Mesendoderm (in vitro differentiated cells): ENCODE measurements around the gene RBBP6.

Experiments used
- DNase-seq: peaks from one replicate; pipeline ENCODE4 v3.0.0; 2013
- H2AK5ac ChIP-seq: 2 replicates; pipeline ENCODE4 v1.6.1; 2013; ENCODE audit warnings: low read length, inconsistent platforms
- H2BK120ac ChIP-seq: 2 replicates; pipeline ENCODE4 v1.6.1; 2013; ENCODE audit warnings: low read depth, mild to moderate bottlenecking, low read length, moderate library complexity, mixed read lengths
- H2BK15ac ChIP-seq: replicated peaks from 2 replicates; pipeline ENCODE4 v1.6.1; 2013; ENCODE audit warnings: low read depth, mild to moderate bottlenecking, moderate library complexity
- H2BK5ac ChIP-seq: 2 replicates; pipeline ENCODE4 v1.6.1; 2013; ENCODE audit warnings: low read length, inconsistent platforms
- H3K18ac ChIP-seq: 2 replicates; pipeline ENCODE4 v1.6.1; 2013; ENCODE audit warnings: mild to moderate bottlenecking, low read length, mixed read lengths
- H3K23ac ChIP-seq: one replicate; pipeline ENCODE4 v1.6.1; 2013; ENCODE audit warnings: low read length
- H3K27ac ChIP-seq: 2 replicates; pipeline ENCODE4 v1.5.1; 2013; ENCODE audit warnings: low read depth, mild to moderate bottlenecking, inconsistent platforms, low read length, moderate library complexity
- H3K27me3 ChIP-seq: 2 replicates; pipeline ENCODE4 v1.6.1; 2013; ENCODE audit warnings: low read length, control low read depth, mild to moderate bottlenecking, inconsistent platforms; ENCODE audit not compliant: insufficient read depth, poor library complexity
- H3K36me3 ChIP-seq: 2 replicates; pipeline ENCODE4 v1.6.1; 2013; ENCODE audit warnings: low read length, inconsistent platforms; ENCODE audit not compliant: control insufficient read depth, insufficient read depth
- H3K4ac ChIP-seq: one replicate; pipeline ENCODE4 v1.6.1; 2013; ENCODE audit warnings: low read depth, mild to moderate bottlenecking, low read length, moderate library complexity
- H3K4me1 ChIP-seq: 2 replicates; pipeline ENCODE4 v1.6.1; 2013; ENCODE audit warnings: low read depth, low read length, inconsistent platforms; ENCODE audit not compliant: control insufficient read depth
- H3K4me2 ChIP-seq: 2 replicates; pipeline ENCODE4 v1.6.1; 2013; ENCODE audit warnings: low read length
- H3K4me3 ChIP-seq: 2 replicates; pipeline ENCODE4 v1.5.1; 2013; ENCODE audit warnings: mild to moderate bottlenecking, low read length
- H3K56ac ChIP-seq: one replicate; pipeline ENCODE4 v1.6.1; 2013; ENCODE audit warnings: low read length
- H3K79me1 ChIP-seq: 2 replicates; pipeline ENCODE4 v1.6.1; 2013; ENCODE audit warnings: low read length, inconsistent platforms
- H3K79me2 ChIP-seq: 2 replicates; pipeline ENCODE4 v1.6.1; 2013; ENCODE audit warnings: mild to moderate bottlenecking, low read length; ENCODE audit not compliant: control insufficient read depth, insufficient read depth
- H3K9ac ChIP-seq: 2 replicates; pipeline ENCODE4 v1.6.1; 2013; ENCODE audit warnings: low read length, inconsistent platforms
- H4K5ac ChIP-seq: one replicate; pipeline ENCODE4 v1.6.1; 2013; ENCODE audit warnings: low read length
- H4K8ac ChIP-seq: one replicate; pipeline ENCODE4 v1.6.1; 2013; ENCODE audit warnings: low read depth, mild to moderate bottlenecking, control low read depth, low read length, moderate library complexity
- WGBS: extraction: QIAGEN DNeasy Blood & Tissue Kit; methylation state at CpG from one replicate; pipeline ENCODE4 v1.1.7; 2013; ENCODE audit warnings: low lambda C conversion rate, missing lambda C conversion rate; ENCODE audit not compliant: insufficient coverage; ENCODE audit errors: extremely low coverage; 5-methylcytosine and 5-hydroxymethylcytosine counted together

Gene RBBP6

GRCh38 chr16:24509536-24509935, 29.8 kb upstream of the RBBP6 start:
- H3K4me3 ChIP-seq = no peak overlapping the region
- H4K8ac ChIP-seq = no peak overlapping the region

GRCh38 chr16:24511174-24511573, 28.2 kb upstream of the RBBP6 start:
- no peak overlapping the region for H2BK5ac ChIP-seq
- no peak overlapping the region for H3K4me2 ChIP-seq
- no peak overlapping the region for H2AK5ac ChIP-seq
- H3K4me1 ChIP-seq = no peaks in the 10 kb centered on the region
- H4K5ac ChIP-seq = no peak overlapping the region
- WGBS = no CpG with 5 or more reads among the region's 1 CpG
- no peaks in the 10 kb centered on the region for H3K36me3 ChIP-seq
- H2BK120ac ChIP-seq = no peak overlapping the region
- no peak overlapping the region for H2BK15ac ChIP-seq
- no peak overlapping the region for H4K8ac ChIP-seq
- DNase-seq = no peak
- H3K79me2 ChIP-seq = no peaks in the 10 kb centered on the region
- no peak overlapping the region for H3K27ac ChIP-seq
- no peaks in the 10 kb centered on the region for H3K79me1 ChIP-seq
- no peak overlapping the region for H3K9ac ChIP-seq
- no peak overlapping the region for H3K56ac ChIP-seq
- no peaks in the 10 kb centered on the region for H3K27me3 ChIP-seq
- H3K18ac ChIP-seq = no peak overlapping the region
- H3K4me3 ChIP-seq = no peak overlapping the region
- H3K4ac ChIP-seq = no peak overlapping the region
- no peak overlapping the region for H3K23ac ChIP-seq

More at GRCh38 chr16:24509536-24509935, 29.8 kb upstream of the RBBP6 start:
- no peak overlapping the region for H2BK5ac ChIP-seq
- no peak overlapping the region for H3K9ac ChIP-seq
- no peak overlapping the region for H2BK15ac ChIP-seq
- DNase-seq = no peak
- no CpG with 5 or more reads among the region's 2 CpGs for WGBS
- H3K4ac ChIP-seq = no peak overlapping the region
- no peak overlapping the region for H3K56ac ChIP-seq
- H2BK120ac ChIP-seq = no peak overlapping the region
- no peak overlapping the region for H3K27ac ChIP-seq
- H3K79me2 ChIP-seq = no peaks in the 10 kb centered on the region
- H3K27me3 ChIP-seq = no peaks in the 10 kb centered on the region
- no peak overlapping the region for H3K23ac ChIP-seq
- no peak overlapping the region for H3K4me2 ChIP-seq
- no peak overlapping the region for H4K5ac ChIP-seq
- H3K36me3 ChIP-seq = no peaks in the 10 kb centered on the region
- no peak overlapping the region for H3K18ac ChIP-seq
- no peaks in the 10 kb centered on the region for H3K4me1 ChIP-seq
- H3K79me1 ChIP-seq = no peaks in the 10 kb centered on the region
- H2AK5ac ChIP-seq = no peak overlapping the region

- H3K9ac ChIP-seq = no peak overlapping the region
- no peaks in the 10 kb centered on the region for H3K27me3 ChIP-seq
- H3K4me2 ChIP-seq = no peak overlapping the region
- H3K79me2 ChIP-seq = no peaks in the 10 kb centered on the region
- H3K36me3 ChIP-seq = no peaks in the 10 kb centered on the region
- H3K79me1 ChIP-seq = no peaks in the 10 kb centered on the region
- DNase-seq = no peak
- H2AK5ac ChIP-seq = no peak overlapping the region
- no peaks in the 10 kb centered on the region for H3K4me1 ChIP-seq
- no peak overlapping the region for H3K27ac ChIP-seq
- no peak overlapping the region for H3K56ac ChIP-seq
- H3K23ac ChIP-seq = no peak overlapping the region
- H3K18ac ChIP-seq = no peak overlapping the region
- no CpG with 5 or more reads among the region's 5 CpGs for WGBS
- H2BK120ac ChIP-seq = no peak overlapping the region
- H3K4ac ChIP-seq = no peak overlapping the region
- no peak overlapping the region for H2BK5ac ChIP-seq
- no peak overlapping the region for H3K4me3 ChIP-seq
- no peak overlapping the region for H4K5ac ChIP-seq
- no peak overlapping the region for H2BK15ac ChIP-seq
- H4K8ac ChIP-seq = no peak overlapping the region
Observed at GRCh38 chr16:24511792-24512191, 27.6 kb upstream of the RBBP6 start.

GRCh38 chr16:24514096-24514495, 25.3 kb upstream of the RBBP6 start:
- H3K4me2 ChIP-seq = no peak overlapping the region
- no peak overlapping the region for H3K9ac ChIP-seq
- H3K4ac ChIP-seq = no peak overlapping the region
- no peak overlapping the region for H3K23ac ChIP-seq
- H3K18ac ChIP-seq = no peak overlapping the region
- H2BK5ac ChIP-seq = no peak overlapping the region
- H3K27ac ChIP-seq = no peak overlapping the region
- H4K5ac ChIP-seq = no peak overlapping the region
- H2BK15ac ChIP-seq = no peak overlapping the region
- no peaks in the 10 kb centered on the region for H3K27me3 ChIP-seq
- H3K79me2 ChIP-seq = no peaks in the 10 kb centered on the region
- H4K8ac ChIP-seq = no peak overlapping the region
- no peak for DNase-seq
- no peak overlapping the region for H2BK120ac ChIP-seq
- no CpG with 5 or more reads among the region's 2 CpGs for WGBS
- no peaks in the 10 kb centered on the region for H3K36me3 ChIP-seq
- no peak overlapping the region for H3K56ac ChIP-seq
- no peak overlapping the region for H3K4me3 ChIP-seq
- no peaks in the 10 kb centered on the region for H3K4me1 ChIP-seq
- no peak overlapping the region for H2AK5ac ChIP-seq
- no peaks in the 10 kb centered on the region for H3K79me1 ChIP-seq

GRCh38 chr16:24515186-24515585, 24.2 kb upstream of the RBBP6 start:
- no peak overlapping the region for H2BK120ac ChIP-seq
- H3K27ac ChIP-seq = no peak overlapping the region
- no peak overlapping the region for H3K56ac ChIP-seq
- no peaks in the 10 kb centered on the region for H3K79me1 ChIP-seq
- no peak overlapping the region for H3K4me3 ChIP-seq
- no peak overlapping the region for H3K23ac ChIP-seq
- no peak overlapping the region for H2BK15ac ChIP-seq
- no peak overlapping the region for H3K18ac ChIP-seq
- no peak for DNase-seq
- no peak overlapping the region for H3K4me2 ChIP-seq
- no peak overlapping the region for H4K8ac ChIP-seq
- H4K5ac ChIP-seq = no peak overlapping the region
- H2AK5ac ChIP-seq = no peak overlapping the region
- H3K9ac ChIP-seq = no peak overlapping the region
- no CpG with 5 or more reads among the region's 5 CpGs for WGBS
- no peaks in the 10 kb centered on the region for H3K36me3 ChIP-seq
- H3K4ac ChIP-seq = no peak overlapping the region
- H3K27me3 ChIP-seq = no peaks in the 10 kb centered on the region
- H2BK5ac ChIP-seq = no peak overlapping the region
- H3K79me2 ChIP-seq = no peaks in the 10 kb centered on the region
- H3K4me1 ChIP-seq = no peaks in the 10 kb centered on the region

DNA sequence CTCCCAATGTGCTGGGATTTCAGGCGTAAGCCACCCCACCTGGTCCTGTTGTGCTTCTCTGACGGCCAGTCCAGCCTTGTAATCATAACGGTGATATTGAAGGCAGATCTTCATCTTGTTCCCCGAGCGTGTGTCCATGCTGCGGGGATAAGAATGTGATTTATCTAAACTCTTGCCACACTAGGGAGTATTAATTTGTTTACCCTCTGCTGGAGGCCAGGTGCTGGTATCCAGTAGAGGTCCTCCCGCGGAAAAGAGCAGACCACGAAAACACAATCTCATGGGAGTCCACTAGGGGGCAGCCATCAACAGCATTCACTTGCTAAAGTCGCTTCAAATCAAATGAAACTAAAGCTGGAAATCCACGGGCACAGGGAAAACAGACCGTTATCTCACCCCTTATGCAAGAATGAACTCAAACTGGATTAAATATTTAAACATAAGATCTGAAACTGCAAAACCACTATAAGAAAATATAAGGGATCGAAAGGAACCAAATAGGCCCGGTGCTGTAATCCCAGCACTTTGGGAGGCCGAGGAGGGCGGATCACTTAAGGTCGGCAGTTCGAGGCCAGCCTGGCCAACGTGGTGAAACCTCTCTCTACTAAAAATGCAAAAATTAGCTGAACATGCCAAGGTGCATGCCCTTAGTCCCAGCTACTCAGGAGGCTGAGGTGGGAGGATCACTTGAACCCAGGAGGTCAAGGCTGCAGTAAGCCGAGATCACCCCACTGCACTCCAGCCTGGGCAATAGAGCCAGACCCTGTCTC, 22.3 kb upstream of the RBBP6 start:
- Histone ChIP-seq H3K18ac (no peak overlapping the region), H2BK120ac (no peak overlapping the region), H2BK5ac (no peak overlapping the region), H3K79me2 (no peaks in the 10 kb centered on the region), H3K4me2 (no peak overlapping the region), H3K27me3 (no peaks in the 10 kb centered on the region), H3K79me1 (no peaks in the 10 kb centered on the region), H3K9ac (no peak overlapping the region), H4K8ac (no peak overlapping the region), H3K36me3 (no peaks in the 10 kb centered on the region), H2AK5ac (no peak overlapping the region), H3K27ac (no peak overlapping the region), H3K23ac (no peak overlapping the region), H3K4me1 (no peaks in the 10 kb centered on the region), H3K4ac (no peak overlapping the region), H3K56ac (peak overlapping the region; percentile 5), H3K4me3 (no peak overlapping the region), H2BK15ac (no peak overlapping the region), H4K5ac (no peak overlapping the region)
- peak; percentile 87 for DNase-seq
- no CpG with 5 or more reads among the region's 20 CpGs for WGBS
